ENCODE results near the gene DYDC1.

- TF ChIP-seq CTCF (IDR thresholded peaks at IDR 0.05) (no peak), POLR2A (IDR thresholded peaks at IDR 0.05) (no peak)
These were observed 37.9 kb upstream of the DYDC1 start for GRCh38 chr10:80394358-80394916.
